HT-29 (cell line): ENCODE results near the gene TMEM169. TPM values are rescaled to one million over a fixed set of nuclear protein-coding genes. Genes with fewer than 3 reads are reported as not detected.
"Not testable (repeated sequence)": the region's sequence is repeated elsewhere in the genome, so short reads cannot be mapped to it uniquely, and the experiment has no call there.

Source experiments
- DNase-seq: peaks from one replicate; pipeline ENCODE4 v3.0.0-alpha.2; 2015; ENCODE audit warnings: low spot score
- total RNA-seq: library from RNA; depleted of rRNA; stranded (reverse); fragments of >200 nt; shearing (Covaris generic); gene quantifications from 2 replicates; pipeline ENCODE4 v1.2.3, GENCODE V29; 2014

The TMEM169 gene
- total RNA-seq, 1 experiment from 2014 or later, result 0.53 TPM

DNA sequence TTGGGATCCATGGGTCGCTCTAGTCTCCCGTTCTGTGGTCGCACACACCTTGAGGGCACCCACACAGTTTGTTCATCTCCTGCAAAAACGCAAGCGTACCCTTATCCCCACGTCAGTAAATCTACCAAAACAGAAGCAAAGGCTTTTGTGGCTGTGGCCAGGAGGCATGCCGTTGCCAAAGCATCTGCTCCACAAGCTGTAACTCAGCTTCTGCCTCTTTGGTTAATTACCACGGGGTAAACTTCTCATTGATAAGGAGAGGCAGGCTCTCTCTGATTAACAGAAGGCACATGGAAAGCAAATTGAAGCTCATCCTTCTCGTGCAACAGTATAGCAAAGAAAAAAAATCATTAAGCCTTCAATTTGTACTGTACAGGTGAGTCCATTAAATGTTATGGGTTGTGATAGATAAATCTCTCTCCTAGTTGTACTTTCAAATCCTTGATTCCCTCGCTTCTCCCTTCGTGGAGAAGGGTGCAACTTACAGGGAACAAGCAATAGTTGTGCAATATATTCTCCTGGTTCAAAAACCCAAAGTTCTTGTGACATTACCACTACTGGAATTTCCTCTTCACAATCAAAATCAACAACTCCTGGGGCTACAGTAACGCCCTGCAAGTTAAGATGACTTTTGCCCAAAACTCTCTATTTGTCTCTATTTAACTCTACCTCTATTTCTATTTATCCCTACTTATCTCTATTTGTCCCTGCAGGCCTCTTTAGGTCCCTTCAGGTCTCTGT, 10.4 kb upstream of the TMEM169 start:
- DNase-seq, result no peak

DNA sequence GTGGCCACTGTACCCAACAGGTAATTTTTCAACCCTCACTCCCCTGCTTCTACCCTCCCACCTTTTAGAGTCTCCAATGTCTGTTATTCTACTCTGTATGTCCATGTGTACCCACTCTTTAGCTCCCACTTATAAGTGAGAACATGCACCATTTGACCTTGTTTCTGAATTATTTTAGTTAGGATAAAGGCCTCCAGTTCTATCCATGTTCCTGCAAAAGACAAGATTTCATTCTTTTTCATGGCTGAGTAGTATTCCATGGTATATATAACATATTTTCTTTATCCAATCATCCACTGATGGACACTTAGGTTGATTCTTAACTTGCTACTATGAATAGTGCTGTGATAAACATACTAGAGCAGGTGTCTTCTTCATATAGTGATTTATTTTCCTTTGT, 9.2 kb upstream of the TMEM169 start:
- no peak for DNase-seq

DNA sequence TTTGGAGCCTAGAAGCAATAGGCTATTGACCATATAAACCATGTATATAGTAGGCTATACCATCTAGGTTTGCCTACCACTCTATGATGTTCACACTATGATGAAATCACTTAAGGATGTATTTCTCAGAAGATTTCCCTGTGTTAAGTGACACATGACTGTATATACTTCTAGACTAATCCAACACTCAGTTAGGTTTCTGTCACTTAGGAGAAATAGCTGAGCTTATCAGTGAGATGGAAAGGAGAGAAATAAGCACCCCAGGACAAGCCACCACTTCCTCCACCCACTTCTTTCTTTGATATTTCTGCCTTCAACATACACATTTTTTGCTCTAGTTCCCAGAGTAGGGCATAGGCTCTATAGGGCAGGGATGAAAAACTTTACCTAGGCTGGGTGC, 7.9 kb upstream of the TMEM169 start:
- DNase-seq, result no peak

DNA sequence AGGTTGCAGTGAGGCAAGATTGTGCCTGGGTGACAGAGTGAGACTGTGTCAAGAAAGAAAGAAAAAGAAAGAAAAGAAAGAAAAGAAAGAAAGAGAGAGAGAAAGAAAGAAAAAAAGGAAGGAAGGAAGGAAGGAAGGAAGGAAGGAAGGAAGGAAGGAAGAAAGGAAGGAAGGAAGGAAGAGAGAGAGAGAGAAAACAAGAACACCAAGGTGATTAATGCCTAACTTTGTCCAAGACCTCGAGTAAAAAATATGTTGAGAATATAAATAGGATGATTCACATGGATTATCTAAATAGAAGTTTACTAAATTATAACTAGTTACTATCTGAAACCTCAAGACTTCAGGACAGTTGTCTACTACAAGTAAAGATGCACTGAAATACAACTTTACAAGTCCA, 7.3 kb upstream of the TMEM169 start:
- DNase-seq, result no peak

DNA sequence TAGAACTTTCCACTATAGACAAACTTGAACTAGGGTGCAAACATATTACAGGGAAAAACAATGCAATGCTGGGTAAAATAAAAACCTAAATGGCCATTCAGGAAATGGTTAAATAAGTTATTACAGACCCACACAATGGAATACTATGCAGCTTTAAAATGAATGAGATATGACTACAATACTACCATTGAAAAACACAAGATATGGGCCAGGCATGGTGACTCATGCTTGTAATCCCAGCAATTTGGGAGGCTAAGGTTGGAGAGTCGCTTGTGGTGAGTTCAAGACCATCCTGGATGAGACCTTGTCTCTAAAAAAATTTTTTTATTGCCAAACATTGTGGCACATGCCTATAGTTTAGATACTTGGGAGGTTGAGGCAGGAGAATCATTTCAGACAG, 6.9 kb upstream of the TMEM169 start:
- no peak for DNase-seq

DNA sequence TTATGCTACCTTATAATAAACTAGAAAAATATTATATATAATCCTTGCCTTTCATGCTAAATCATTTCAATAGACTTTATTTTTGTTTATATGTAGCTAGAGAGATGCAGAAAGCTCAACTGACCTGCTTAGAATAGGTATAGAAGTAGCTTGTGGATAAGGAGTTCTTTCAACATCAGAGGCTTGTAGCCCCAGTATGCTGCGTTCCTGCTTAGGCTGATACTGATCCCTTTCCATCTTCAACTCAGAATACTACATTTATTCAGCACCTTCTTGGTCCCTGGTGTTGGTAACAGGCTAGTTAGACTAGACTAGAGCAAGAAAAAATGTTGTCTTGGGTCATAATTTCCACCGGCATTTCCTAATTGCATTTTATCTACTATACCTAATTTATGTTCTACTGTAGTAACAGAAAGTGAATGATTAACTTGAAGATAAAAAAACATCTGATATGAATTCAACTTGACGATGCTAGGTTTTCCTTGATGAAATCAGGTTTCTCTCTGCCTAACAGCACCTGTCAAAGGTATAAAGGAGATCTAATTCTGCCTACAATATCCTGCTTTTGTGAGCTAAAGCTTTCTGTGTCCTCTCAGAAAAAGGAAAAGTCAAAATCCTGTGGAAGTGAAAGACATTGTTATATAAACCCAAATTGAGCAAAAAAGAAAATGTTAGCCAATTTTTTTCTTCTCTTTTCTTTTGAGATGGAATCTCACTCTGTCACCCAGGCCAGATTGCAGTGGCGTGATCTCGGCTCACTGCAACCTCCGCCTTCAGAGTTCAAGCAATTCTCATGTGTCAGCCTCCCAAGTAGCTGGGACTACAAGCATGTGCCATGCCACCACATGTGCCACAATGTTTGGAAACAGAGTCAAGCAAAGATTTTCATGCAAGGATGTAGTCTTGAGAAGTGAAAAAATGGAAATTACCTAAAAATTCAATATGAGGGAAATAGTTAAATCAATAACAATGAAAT, 5.9 kb upstream of the TMEM169 start:
- peak; percentile 38 for DNase-seq

DNA sequence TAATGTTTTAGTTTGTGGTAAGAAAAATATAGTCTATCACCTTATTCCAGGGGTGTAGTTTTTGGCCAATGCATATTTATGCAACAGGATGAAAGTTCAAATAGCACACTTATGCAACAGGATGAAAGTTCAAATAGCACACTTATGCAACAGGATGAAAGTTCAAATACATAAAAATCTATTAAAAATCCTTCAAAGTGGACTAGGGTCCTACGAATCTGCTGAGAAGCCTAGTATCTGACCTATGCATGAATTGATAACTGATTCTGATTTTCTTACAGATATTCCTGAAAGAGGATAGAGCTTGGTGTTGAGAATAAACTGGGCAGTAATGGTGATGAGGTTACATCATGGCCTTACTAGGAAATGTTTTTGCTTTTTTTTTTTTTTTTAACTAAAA, 2.9 kb upstream of the TMEM169 start:
- no peak for DNase-seq

DNA sequence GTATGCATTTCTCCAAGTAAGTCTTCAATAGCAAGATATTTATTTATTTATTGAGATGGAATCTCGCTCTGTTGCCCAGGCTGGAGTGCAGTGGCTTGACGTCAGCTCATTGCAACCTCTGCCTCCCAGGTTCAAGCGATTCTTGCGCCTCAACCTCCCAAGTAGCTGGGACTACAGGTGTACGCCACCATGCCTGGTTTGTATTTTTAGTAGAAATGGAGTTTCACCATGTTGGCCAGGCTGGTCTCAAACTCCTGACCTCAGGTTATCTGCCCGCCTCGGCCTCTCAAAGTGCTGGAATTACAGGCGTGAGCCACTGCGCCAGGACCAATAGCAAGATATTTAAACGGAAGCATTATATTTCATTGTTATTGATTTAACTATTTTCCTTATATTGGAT, 1.7 kb upstream of the TMEM169 start:
- DNase-seq, result not testable (repeated sequence)

DNA sequence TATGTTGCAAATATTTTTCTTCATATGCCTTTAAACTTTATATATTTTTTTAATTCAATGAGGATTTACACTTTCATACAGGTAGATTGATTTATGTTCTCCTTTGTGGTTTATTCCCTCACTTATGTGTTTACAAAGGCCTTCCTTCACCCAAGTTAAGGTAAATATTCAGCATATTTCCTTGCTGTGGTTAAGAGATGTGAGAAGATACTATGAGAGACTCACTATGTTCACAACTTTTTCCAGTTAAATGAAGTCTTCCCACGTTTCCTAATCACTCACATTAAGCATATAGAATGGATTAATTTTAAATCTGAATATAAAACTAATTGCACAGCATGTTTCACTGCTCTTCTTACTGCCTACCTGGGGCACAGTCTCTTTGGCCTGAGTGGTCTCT, 707 bp upstream of the TMEM169 start:
- DNase-seq, result peak; percentile 25

DNA sequence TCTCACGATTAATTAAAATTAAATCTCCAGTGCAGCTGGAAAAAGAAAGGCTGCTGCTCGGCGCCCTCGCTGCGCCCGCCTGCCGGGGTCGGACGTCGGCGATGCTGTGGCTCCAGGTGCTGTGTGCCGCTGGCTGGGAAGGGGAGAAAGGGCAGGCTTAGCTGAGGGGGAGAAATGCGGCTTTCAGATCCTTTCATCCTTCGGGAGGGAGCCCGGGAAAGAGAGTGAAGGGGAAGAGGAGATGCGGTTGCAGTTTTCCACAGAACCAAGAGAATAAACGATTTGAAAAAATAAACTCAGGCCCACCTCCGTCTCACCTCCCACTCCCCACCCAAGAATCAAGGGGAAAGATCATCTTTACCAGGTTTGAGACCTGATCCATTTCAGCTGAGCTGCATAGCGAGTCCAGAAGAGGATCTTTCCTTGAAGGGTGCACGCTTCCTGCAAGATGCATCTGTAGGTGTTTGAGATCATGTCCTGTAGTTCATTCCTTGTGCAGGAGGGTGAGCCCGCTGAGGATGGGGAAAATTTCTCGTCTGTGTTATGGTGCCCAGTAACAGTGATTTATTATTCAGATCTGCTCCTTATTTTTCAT, 495 bp downstream of the TMEM169 start:
- peak; percentile 5 for DNase-seq

DNA sequence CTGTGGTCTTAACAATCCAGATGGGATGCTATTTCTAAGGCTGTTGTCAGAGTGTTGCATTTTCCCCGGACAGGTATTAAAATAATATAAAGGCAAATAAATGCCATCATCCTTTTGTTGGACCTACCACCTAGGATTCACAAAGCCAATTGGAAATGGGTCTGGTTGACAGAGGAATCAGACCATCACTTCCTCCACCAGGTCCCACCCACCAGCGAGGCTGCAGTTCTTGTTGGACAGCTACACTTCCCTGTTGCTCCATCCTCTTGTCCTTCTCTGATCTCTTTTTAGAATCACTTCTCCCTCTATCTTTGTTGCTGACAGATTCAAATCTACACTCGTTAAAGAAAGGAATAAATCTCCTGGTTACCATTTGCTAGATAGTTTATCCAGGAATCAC, 1.1 kb downstream of the TMEM169 start:
- peak; percentile 12 for DNase-seq

DNA sequence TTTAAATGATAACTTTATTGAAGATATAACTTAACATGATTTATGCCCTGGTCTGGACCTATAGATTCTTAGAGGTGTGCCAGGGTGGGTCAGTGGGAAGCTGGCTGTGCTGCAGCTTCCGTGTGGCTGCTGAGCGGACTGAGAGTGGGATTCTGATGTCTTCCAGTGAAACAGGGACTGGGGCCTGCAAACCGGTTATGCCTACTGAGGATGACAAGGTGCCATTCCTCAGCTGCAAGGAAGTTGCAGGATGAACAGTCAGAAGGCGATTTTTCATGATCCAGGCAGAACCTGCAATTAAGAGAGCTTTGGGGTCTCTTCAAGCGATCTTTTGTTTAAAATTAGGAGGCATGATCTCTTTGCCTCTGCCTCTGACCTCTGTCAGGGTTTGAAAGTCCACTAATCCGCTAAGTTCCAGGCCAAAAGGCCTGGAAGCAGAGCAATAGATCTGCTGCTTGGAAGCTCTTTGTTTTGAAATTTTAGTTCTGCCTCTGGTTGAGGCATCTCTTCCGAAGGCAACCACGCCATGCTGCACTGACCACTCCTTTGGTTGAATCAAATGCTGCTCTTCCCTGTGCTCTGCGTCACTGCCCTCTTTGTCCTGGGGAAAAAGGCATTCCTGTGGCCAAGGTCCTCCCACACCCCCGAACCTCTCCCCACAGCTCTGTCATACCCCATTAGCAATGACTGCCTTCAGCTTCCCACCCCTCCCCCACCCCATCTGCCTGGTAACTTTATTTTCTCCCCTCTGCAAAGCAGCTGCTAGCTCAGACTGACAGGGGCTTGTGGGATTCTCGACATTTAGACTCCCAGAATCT, 2.0 kb downstream of the TMEM169 start:
- DNase-seq, result no peak

DNA sequence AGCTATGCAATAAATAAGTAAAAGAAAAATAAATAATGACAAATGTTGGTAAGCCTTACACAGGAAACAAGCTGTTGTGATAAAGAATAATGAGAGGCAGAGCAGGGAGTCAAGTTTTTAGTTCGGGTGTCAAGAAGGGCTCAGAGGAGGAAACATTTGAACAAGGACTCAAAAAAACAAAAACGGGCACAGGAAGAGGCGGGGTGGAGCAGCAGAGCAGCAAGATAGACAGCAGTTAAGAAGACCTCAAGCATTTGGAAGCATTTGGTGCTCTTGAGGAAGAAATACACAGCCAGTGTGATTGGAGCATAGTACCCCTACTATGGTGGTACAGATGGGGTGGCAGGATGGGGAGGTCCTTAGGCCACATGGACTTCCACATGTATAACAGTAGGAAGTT, 2.8 kb downstream of the TMEM169 start:
- DNase-seq, result no peak

DNA sequence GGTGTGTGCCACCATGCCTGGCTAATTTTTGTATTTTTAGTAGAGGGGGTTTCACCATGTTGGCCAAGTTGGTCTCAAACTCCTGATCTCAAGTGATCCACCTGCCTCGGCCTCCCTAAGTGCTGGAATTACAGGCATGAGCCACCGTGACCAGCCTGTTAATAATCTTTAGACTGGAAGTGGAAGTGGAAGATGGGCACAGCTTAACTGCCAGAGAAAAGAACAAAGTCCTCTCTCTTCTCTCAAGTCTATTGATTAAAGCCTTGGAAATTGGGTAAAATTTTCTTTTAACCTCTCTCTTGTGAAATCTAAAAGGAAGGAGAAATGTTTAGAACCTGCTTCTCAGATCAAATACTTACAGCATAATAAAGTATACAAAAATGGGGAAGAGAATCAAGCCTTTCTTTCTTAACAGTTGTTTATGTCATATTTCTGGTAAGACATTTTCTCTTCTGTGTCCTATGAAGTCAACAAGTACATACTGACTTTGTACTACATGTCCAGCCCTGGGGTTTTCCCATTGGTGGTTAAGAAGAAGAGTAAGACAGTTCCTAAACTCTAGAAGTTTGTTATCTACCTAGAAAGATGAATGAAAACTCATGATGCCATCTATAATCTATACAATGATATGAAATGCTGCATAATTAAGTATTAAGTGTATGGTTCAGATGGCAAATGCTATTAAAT, 4.6 kb downstream of the TMEM169 start:
- DNase-seq, result no peak

DNA sequence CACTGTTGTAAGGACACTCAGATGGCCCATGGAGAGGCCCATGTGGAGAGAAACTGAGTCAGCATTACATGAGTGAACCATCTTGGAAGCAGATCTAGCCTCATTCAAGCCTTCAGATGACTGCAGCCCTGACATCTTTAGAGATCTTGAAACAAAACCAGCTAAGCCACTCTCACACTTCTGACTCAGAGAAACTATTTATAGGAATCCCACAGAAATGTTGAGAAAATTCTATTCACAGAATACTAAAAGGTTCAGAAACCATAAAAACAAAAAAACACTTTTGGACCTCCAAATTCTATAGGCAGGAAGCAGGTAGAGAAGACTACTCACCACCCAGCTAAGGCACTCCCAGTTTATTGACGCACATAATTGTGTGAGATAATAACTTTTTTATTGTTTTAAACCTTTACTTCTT, 8.7 kb downstream of the TMEM169 start:
- DNase-seq, result no peak

DNA sequence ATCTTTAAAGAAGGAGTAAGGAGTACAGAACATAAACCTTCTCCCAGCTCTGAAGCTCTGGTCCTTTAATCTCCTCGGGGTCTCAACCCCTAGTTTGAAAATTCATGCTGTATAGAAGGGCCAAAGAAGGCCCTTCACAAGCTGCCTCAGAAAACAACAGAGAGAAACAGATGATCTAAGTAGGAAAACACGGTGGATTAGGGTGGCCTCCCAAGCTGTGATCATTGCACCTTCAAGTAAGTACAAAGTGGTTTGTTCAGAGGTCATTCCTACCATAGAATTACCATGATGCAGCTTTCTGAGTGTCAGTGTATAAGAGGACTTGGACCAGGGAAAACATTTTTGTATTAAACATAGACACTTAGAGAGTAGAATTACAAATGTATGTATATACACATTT, 10.9 kb downstream of the TMEM169 start:
- DNase-seq, result no peak

DNA sequence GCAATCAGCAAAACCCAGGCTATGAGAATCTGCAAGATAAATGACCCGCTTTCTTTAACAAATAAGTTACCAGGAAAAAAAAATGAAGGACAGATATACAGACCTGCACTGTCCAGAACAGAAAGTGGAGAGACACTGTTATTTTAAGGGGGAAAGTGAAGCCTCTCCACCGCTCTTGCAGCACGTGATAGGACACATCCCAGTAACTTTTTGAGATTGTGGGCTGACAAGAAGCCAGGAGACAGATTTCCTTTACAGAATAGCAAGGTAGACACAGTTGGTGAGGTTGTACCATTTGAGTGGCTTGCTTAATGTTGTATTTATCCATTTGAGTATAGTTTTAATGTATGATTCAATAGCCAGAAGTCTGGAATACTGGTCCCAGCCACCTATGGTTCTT, 13.0 kb downstream of the TMEM169 start:
- no peak for DNase-seq

DNA sequence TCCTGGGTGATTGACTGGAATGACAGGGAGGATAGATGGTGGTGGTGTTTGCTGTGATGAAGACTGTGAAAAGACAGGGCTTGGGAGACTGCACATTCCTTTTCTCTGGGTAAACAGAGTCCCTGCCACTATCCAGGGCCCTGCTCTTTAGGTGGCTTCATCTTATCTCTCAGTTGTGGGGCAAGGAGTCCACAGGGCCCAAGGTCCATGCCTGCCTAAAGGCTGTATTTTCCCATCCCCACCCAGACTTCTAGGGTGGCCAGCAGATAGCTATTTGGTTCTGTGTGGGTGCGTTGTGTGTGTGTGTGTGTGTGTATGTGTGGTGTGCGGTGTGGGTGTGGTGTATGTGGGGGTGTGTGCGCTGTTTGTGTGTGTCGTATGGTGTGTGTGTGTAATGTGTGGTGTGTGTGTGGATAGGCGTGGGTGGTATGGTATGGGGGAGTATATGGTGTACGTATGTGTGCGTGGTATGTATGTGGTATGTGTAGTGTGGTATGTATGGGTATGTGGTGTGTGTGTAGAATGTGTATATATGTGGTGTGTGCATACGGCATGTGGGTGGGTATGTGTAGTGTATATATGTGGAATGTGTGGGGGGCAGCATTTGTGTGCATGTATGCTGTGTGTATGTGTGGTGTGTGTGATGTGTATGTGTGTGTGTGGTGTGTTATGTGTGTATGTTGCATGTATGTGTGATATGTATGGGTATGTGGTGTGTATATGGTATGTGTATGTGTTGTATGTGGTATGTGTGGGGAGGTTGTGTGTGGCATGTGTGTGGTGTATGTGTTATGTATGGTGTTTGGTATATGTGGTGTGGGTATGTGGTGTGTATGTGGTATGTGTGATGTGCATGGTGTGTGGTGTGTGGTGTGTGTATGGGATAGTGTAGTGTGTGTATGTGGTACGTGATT, 17.0 kb downstream of the TMEM169 start:
- DNase-seq, result no peak

DNA sequence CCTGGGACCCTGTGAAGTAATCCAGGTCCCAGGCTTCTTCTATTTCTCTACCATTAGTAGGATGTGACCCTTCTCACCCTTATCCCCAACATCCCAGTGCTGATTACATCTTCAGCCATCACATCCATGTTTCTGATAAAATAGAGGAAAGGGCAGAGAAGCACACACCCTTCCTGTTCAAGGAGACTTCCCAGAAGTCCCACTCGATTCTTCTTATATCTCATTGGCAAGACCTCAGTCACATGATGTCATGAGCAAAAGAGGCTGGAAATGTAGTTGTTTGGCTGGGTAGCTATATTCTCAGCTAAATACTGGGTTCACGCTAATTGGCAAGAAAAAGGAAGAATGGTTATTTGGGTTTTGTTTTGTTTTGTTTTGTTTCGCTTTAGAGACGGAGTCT, 19.4 kb downstream of the TMEM169 start:
- DNase-seq, result no peak

DNA sequence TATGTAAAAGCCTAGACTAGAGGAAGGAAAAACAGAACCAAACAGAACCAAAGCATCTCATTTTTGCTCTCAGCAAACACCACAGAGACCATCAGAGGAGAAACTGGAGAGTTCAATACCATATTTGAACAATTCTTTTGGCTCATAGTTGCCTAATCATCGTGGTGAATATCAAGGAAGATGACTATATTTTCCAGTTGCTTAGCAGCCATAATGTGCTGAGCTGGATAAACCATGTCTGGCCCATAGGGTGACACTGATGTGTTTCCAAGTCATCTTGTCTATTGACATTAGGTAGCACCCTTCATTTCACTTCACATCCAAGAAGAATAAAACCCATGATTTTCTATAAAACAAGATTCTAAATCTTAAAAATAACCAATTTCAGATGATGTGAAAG, 21.5 kb downstream of the TMEM169 start:
- DNase-seq, result no peak
